Measurements from ENCODE around the gene NPIPB2. TPM values are rescaled to one million over a fixed set of nuclear protein-coding genes. Genes with fewer than 3 reads are reported as not detected.
A peak's percentile ranks its signal among the peaks of the same experiment; 100 is the strongest.

The NPIPB2 gene
- total RNA-seq, 4 donors from 2014 or later = 4.7 to 48.8 (median 16.7) TPM

DNA sequence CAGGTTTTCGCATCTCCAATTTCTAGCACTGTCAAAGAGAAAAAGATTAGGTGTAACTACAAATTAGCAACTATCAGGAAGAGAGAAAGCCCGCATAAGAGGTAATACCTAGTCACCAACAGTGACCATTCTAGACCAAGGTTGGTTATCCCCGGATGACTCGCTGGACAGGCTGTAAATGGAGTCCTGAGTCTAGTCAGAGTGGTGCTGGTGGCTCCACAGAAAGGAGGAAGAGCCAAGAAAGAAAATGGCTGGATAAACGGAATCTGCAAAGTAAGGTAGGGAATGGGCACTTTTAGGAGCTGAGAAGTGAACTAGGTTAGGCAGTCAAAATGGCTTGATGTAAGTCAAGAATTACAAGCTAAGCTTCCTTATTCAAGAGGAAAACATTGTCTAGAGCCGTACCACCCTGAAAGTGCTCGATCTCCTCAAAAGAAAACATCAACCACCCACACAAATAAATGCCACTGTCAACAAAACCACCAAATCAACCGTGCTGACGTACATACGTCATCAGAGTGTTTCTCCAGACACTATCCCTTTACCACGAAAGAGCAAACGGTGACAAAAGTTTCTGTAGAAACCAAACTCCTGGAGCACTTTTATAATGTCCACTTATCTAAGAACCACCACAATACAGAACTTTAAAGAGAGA lies 28.3 kb downstream of the NPIPB2 start:
- peaks cover 0 to 47% (median 2%) of the 10 kb centered on the region in 4 donors for H3K4me1 ChIP-seq
- no peak for DNase-seq
- peak overlapping the region in 3 of 4 donors; percentile 77 to 97 (median 89) for H3K4me3 ChIP-seq
- peak overlapping the region in 3 of 4 donors; percentile 96 to 98 (median 96) for H3K27ac ChIP-seq
- H3K36me3 ChIP-seq = no peaks in the 10 kb centered on the region
- no peaks in the 10 kb centered on the region for H3K27me3 ChIP-seq
- no peaks in the 10 kb centered on the region for H3K9me3 ChIP-seq
- TF ChIP-seq, protein P1, sequence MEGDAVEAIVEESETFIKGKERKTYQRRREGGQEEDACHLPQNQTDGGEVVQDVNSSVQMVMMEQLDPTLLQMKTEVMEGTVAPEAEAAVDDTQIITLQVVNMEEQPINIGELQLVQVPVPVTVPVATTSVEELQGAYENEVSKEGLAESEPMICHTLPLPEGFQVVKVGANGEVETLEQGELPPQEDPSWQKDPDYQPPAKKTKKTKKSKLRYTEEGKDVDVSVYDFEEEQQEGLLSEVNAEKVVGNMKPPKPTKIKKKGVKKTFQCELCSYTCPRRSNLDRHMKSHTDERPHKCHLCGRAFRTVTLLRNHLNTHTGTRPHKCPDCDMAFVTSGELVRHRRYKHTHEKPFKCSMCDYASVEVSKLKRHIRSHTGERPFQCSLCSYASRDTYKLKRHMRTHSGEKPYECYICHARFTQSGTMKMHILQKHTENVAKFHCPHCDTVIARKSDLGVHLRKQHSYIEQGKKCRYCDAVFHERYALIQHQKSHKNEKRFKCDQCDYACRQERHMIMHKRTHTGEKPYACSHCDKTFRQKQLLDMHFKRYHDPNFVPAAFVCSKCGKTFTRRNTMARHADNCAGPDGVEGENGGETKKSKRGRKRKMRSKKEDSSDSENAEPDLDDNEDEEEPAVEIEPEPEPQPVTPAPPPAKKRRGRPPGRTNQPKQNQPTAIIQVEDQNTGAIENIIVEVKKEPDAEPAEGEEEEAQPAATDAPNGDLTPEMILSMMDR (IDR thresholded peaks at IDR 0.05) = no peak

DNA sequence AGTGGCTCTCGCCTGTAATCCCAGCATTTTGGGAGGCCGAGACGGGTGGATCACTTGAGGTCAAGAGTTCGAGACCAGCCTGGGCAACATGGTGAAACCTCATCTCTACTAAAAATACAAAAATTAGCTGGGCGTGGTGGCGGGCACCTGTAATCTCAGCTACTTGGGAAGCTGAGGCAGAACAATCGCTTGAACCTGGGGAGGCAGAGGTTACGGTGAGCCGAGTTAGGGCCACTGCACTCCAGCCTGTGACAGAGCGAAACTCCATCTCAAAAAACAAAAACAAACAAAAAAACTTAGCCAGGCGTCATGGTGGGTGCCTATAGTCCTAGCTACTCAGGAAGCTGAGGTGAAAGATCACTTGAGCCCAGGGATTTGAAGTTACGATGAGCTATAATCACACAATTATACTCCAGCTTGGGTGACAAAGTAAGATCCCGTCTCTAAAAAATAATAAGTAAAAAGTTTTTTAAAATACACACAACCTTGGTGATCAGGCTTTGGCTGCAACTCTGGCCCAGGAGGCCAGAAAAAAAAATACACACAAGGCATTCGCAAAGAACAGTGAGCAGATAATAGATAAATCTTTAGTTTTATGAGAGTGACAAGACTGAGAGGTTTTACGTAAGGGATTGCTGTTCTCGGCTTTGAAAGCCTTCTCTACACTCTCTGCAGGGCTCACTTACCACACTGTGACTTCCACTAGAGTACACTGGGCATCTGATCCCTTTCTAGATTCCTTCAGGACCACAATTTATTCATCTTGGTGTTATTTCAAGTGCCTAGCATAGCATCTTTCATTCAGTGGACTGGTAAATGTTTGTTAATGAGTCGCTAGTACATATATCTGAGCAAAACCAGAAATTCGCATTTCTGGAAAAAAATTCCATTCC lies 31.9 kb downstream of the NPIPB2 start:
- Histone ChIP-seq H3K4me1 (peaks cover 0 to 47% (median 2%) of the 10 kb centered on the region in 4 donors), H3K9me3 (no peaks in the 10 kb centered on the region), H3K36me3 (peaks cover 0 to 7% (median 0%) of the 10 kb centered on the region in 3 donors), H3K27ac (no peak overlapping the region), H3K27me3 (no peaks in the 10 kb centered on the region), H3K4me3 (no peak overlapping the region)
- TF ChIP-seq, protein P1 (IDR thresholded peaks at IDR 0.05) = no peak
- TF ChIP-seq POLR2A (IDR thresholded peaks at IDR 0.05) = no peak
- DNase-seq = no peak

DNA sequence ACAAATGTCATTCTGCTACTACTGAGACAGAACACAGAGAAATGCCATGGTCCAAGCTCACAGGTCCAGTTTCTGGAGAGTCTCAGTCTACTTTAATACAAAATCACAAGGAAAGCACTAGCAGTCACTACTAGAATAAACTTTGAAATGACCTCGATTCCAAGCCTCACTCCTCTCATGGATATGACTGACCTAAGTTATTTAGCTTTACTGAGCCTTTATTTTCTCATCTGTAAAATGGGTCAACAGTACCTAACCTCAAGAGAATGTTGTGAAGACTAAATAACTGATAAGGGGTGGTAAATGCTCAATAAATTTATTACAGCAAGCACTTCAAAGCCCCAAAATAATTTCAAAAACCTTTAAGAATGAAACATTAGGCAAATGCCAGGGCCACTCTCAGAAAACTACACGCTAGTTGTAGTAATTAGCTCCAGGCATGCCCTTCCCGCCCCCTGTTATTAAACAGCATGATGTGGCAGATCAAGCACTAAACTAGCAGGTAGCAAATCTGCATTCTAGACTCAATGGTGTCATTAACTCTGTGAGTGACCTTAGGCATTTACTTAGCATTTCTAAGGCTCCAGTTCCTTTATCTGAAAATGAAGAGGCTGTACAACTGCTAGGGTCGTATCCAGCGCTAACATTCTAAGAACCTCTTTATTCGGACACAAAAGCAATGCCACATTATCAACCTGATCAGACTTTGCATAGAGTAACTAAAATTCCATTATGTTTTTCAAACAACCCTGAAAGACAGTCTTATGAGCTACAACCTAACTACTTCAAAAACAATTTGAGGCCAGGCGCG lies 34.5 kb downstream of the NPIPB2 start:
- no peaks in the 10 kb centered on the region for H3K9me3 ChIP-seq
- H3K4me1 ChIP-seq = peaks cover 0 to 28% (median 2%) of the 10 kb centered on the region in 4 donors
- H3K27me3 ChIP-seq = no peaks in the 10 kb centered on the region
- no peak overlapping the region for H3K4me3 ChIP-seq
- peaks cover 0 to 11% (median 0%) of the 10 kb centered on the region in 3 donors for H3K36me3 ChIP-seq
- DNase-seq = no peak
- H3K27ac ChIP-seq = no peak overlapping the region
- TF ChIP-seq, protein P1 (IDR thresholded peaks at IDR 0.05) = no peak
- no peak for TF ChIP-seq POLR2A (IDR thresholded peaks at IDR 0.05)

DNA sequence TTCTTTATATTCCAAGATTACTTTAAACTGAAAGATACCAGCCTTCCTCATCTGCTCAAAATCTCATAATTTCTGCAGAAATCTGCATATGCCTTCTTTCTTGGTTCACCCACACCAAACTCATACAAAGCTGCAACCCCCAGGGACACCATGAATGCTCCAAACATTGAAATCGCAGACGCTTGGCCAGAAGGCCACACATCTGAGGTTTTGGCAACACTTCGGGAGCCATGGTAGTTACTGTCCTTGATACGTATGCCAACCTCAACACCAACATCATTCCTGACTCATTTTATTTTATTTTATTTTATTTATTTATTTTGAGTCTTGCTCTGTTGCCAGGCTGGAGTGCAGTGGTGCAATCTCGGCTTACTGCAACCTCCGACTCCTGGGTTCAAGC lies 37.9 kb downstream of the NPIPB2 start:
- DNase-seq = peak in 1 of 3 donors; percentile 14
- H3K36me3 ChIP-seq = peaks cover 0 to 11% (median 0%) of the 10 kb centered on the region in 3 donors
- no peaks in the 10 kb centered on the region for H3K9me3 ChIP-seq
- H3K27ac ChIP-seq = no peak overlapping the region
- no peaks in the 10 kb centered on the region for H3K4me1 ChIP-seq
- no peaks in the 10 kb centered on the region for H3K27me3 ChIP-seq
- H3K4me3 ChIP-seq = no peak overlapping the region
- TF ChIP-seq POLR2A (IDR thresholded peaks at IDR 0.05) = no peak
- TF ChIP-seq, protein P1 (IDR thresholded peaks at IDR 0.05) = no peak

DNA sequence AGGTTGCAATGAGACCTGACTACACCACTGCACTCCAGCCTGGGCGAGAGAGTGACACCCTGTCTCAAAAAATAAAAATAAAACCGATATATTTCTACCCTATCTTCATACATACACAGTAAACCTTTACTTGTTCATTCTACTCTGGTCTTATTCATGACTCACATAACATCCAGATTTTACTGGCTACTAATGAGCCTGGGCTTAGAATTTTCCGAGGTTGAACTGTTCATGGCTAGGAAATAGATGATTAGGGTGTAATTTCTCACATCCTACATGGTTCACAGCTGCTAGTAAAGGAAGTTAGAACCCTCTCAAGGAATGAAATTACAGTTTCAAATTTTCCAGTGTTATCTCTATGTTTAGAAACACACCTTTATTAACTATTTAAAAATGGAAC lies 40.8 kb downstream of the NPIPB2 start:
- H3K27me3 ChIP-seq = no peaks in the 10 kb centered on the region
- DNase-seq = no peak
- H3K9me3 ChIP-seq = no peaks in the 10 kb centered on the region
- H3K36me3 ChIP-seq = peaks cover 0 to 21% (median 0%) of the 10 kb centered on the region in 3 donors
- no peak overlapping the region for H3K4me3 ChIP-seq
- no peak overlapping the region for H3K27ac ChIP-seq
- no peak for TF ChIP-seq POLR2A (IDR thresholded peaks at IDR 0.05)
- TF ChIP-seq, protein P1 (IDR thresholded peaks at IDR 0.05) = no peak
- no peaks in the 10 kb centered on the region for H3K4me1 ChIP-seq

Measured in Peyer's patch (tissue), 4 donors.